Measurements from ENCODE around the gene AJAP1. TPM values are rescaled to one million over a fixed set of nuclear protein-coding genes. Genes with fewer than 3 reads are reported as not detected.

The AJAP1 gene
- total and polyA plus RNA-seq, 2 donors (not counting 1 experiment from before 2014, with no cell fraction given): not detected

DNA sequence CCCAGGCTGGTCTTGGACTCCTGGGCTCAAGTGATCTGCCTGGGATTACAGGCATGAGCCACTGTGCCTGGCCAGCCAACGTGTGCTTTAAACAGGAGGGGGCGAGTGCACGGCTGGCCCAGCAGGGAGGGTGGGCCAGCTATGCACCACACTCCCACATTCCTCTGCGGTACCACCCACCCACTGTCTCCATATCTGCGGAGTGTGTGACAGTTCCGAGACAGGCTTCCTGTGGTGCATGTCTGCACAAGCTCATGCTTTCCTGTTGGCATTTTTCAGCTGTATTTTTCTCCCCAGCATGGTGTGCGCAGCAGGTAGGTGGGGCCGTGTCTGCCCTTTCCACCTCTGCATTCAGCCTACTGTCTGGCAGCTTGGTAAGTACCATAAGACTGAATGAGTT lies 183.3 kb downstream of the AJAP1 start:
- intact Hi-C loops (cut with micrococcal nuclease): no loop called here
- H3K27me3 Mint-ChIP-seq: peaks cover 15% of the 10 kb centered on the region
- no peak overlapping the region for H3K4me3 Mint-ChIP-seq
- Histone ChIP-seq H2AFZ (ENCODE audit: insufficient read depth, low read depth, low read length, poor library complexity, severe bottlenecking) (no peak overlapping the region), H3K4me3 (ENCODE audit: control extremely low read depth in 1 of 5, extremely low read depth in 1 of 5, insufficient read depth in 1 of 5, low read depth in 2 of 5, low read length in 4 of 5) (no peak overlapping the region), H3K4me2 (replicated peaks; ENCODE audit: low read depth, low read length, poor library complexity, severe bottlenecking) (no peak overlapping the region), H3K9ac (ENCODE audit: low read length) (no peak overlapping the region), H4K20me1 (ENCODE audit: control insufficient read depth, insufficient read depth, low read length, poor library complexity, severe bottlenecking) (no peaks in the 10 kb centered on the region), H3K9me3 (ENCODE audit: control extremely low read depth in 1 of 3, control insufficient read depth in 2 of 3, insufficient read depth in 1 of 3, low read length in 2 of 3) (peaks cover 0 to 21% (median 3%) of the 10 kb centered on the region in 3 donors), H3K36me3 (replicated peaks in 1 of 2; ENCODE audit: control extremely low read depth in 1 of 2, control insufficient read depth in 1 of 2, extremely low read depth in 1 of 2, insufficient read depth in 2 of 2, low read length in 1 of 2) (no peaks in the 10 kb centered on the region), H3K79me2 (ENCODE audit: control insufficient read depth, insufficient read depth, low read length) (no peaks in the 10 kb centered on the region), H3K27ac (ENCODE audit: low read length in 2 of 2) (no peak overlapping the region), H3K27me3 (replicated peaks in 1 of 4; ENCODE audit: control extremely low read depth in 1 of 4, control insufficient read depth in 3 of 4, insufficient read depth in 4 of 4, low read length in 3 of 4) (peaks cover 0 to 2% (median under 1%) of the 10 kb centered on the region in 4 experiments), H3K4me1 (ENCODE audit: control insufficient read depth in 2 of 2, insufficient read depth in 2 of 2, low read length in 2 of 2) (no peaks in the 10 kb centered on the region)
- ATAC-seq (ENCODE audit: low read depth): no peak
- H3K9me3 Mint-ChIP-seq (ENCODE audit: insufficient read depth): peaks cover 10% of the 10 kb centered on the region
- ChIA-PET POLR2A (no interaction called here), CTCF (no interaction called here)
- DNase-seq: no peak
- 19% methylated on average over 8 of the region's 8 CpGs for WGBS (ENCODE audit: insufficient coverage)
- TF ChIP-seq, protein P1, sequence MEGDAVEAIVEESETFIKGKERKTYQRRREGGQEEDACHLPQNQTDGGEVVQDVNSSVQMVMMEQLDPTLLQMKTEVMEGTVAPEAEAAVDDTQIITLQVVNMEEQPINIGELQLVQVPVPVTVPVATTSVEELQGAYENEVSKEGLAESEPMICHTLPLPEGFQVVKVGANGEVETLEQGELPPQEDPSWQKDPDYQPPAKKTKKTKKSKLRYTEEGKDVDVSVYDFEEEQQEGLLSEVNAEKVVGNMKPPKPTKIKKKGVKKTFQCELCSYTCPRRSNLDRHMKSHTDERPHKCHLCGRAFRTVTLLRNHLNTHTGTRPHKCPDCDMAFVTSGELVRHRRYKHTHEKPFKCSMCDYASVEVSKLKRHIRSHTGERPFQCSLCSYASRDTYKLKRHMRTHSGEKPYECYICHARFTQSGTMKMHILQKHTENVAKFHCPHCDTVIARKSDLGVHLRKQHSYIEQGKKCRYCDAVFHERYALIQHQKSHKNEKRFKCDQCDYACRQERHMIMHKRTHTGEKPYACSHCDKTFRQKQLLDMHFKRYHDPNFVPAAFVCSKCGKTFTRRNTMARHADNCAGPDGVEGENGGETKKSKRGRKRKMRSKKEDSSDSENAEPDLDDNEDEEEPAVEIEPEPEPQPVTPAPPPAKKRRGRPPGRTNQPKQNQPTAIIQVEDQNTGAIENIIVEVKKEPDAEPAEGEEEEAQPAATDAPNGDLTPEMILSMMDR (IDR thresholded peaks at IDR 0.05): no peak
- no peak for TF ChIP-seq EZH2 (IDR thresholded peaks at IDR 0.05; ENCODE audit: borderline replicate concordance, insufficient read depth, low read depth, low read length, poor library complexity, severe bottlenecking)
- no peak overlapping the region for H3K27ac Mint-ChIP-seq
- no peaks in the 10 kb centered on the region for H3K4me1 Mint-ChIP-seq

DNA sequence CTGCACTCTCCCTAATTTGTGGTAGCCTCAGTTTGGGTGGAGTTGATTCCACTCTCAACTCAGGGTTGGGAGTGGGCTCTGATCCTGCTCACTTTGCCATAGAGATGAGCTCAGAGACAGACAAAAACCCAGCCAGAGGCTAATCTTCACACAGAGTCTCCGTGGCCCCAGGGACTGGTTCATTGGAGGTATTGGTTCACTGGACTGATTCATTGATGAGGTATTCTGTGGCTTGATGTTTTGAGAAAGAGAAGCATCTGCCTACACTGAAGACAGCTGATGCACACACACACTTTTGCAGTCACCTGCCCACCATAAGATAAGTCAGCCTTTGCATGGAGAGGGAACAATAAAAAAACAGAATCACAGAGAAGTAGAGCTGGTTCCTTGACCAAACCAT lies 183.8 kb downstream of the AJAP1 start:
- Histone ChIP-seq H3K27me3 (replicated peaks in 1 of 4; ENCODE audit: control extremely low read depth in 1 of 4, control insufficient read depth in 3 of 4, insufficient read depth in 4 of 4, low read length in 3 of 4) (peaks cover 0 to 2% (median under 1%) of the 10 kb centered on the region in 4 experiments), H3K4me3 (ENCODE audit: control extremely low read depth in 1 of 5, extremely low read depth in 1 of 5, insufficient read depth in 1 of 5, low read depth in 2 of 5, low read length in 4 of 5) (no peak overlapping the region), H3K27ac (ENCODE audit: low read length in 2 of 2) (no peak overlapping the region), H3K36me3 (replicated peaks in 1 of 2; ENCODE audit: control extremely low read depth in 1 of 2, control insufficient read depth in 1 of 2, extremely low read depth in 1 of 2, insufficient read depth in 2 of 2, low read length in 1 of 2) (no peaks in the 10 kb centered on the region), H4K20me1 (ENCODE audit: control insufficient read depth, insufficient read depth, low read length, poor library complexity, severe bottlenecking) (no peaks in the 10 kb centered on the region), H3K4me2 (replicated peaks; ENCODE audit: low read depth, low read length, poor library complexity, severe bottlenecking) (no peak overlapping the region), H2AFZ (ENCODE audit: insufficient read depth, low read depth, low read length, poor library complexity, severe bottlenecking) (no peak overlapping the region), H3K9me3 (ENCODE audit: control extremely low read depth in 1 of 3, control insufficient read depth in 2 of 3, insufficient read depth in 1 of 3, low read length in 2 of 3) (peaks cover 0 to 18% (median 3%) of the 10 kb centered on the region in 3 donors), H3K79me2 (ENCODE audit: control insufficient read depth, insufficient read depth, low read length) (no peaks in the 10 kb centered on the region), H3K9ac (ENCODE audit: low read length) (no peak overlapping the region), H3K4me1 (ENCODE audit: control insufficient read depth in 2 of 2, insufficient read depth in 2 of 2, low read length in 2 of 2) (no peaks in the 10 kb centered on the region)
- intact Hi-C loops (cut with micrococcal nuclease): no loop called here
- POLR2A ChIA-PET: no interaction called here
- DNase-seq (no peak), ATAC-seq (ENCODE audit: low read depth) (no peak)
- WGBS (ENCODE audit: insufficient coverage): no CpG with 5 or more reads among the region's 1 CpG
- no peak overlapping the region for H3K4me3 Mint-ChIP-seq
- CTCF ChIA-PET: no interaction called here
- H3K27me3 Mint-ChIP-seq: peaks cover 15% of the 10 kb centered on the region
- TF ChIP-seq EZH2 (IDR thresholded peaks at IDR 0.05; ENCODE audit: borderline replicate concordance, insufficient read depth, low read depth, low read length, poor library complexity, severe bottlenecking): no peak
- TF ChIP-seq, protein P1 (IDR thresholded peaks at IDR 0.05): no peak
- no peaks in the 10 kb centered on the region for H3K4me1 Mint-ChIP-seq
- H3K9me3 Mint-ChIP-seq (ENCODE audit: insufficient read depth): peaks cover 10% of the 10 kb centered on the region
- no peak overlapping the region for H3K27ac Mint-ChIP-seq

All from B cell (primary cell).